Effector memory CD4-positive, alpha-beta T cell (primary cell): ENCODE measurements around the gene NLRC5.
"Not testable (repeated sequence)": the region's sequence is repeated elsewhere in the genome, so short reads cannot be mapped to it uniquely, and the experiment has no call there.

Source experiments
- DNase-seq, 3 donors: peaks; one replicate each; pipeline ENCODE4 v3.0.0-alpha.2; 2020
- H3K27ac ChIP-seq: 2 replicates; pipeline ENCODE4 v1.7.0; 2013; ENCODE audit warnings: mild to moderate bottlenecking, low read length, moderate library complexity; ENCODE audit not compliant: insufficient read depth, poor library complexity, severe bottlenecking
- H3K27me3 ChIP-seq: replicated peaks from 2 replicates; pipeline ENCODE4 v1.7.0; 2013; ENCODE audit warnings: mild to moderate bottlenecking, low read length; ENCODE audit not compliant: insufficient read depth, control insufficient read depth, poor library complexity, severe bottlenecking
- H3K36me3 ChIP-seq: 2 replicates; pipeline ENCODE4 v1.7.0; 2013; ENCODE audit warnings: mild to moderate bottlenecking, low read length, moderate library complexity; ENCODE audit not compliant: control insufficient read depth, insufficient read depth
- H3K4me1 ChIP-seq: 2 replicates; pipeline ENCODE4 v1.7.0; 2013; ENCODE audit warnings: low read length, mild to moderate bottlenecking; ENCODE audit not compliant: control insufficient read depth, insufficient read depth, poor library complexity, severe bottlenecking
- H3K4me3 ChIP-seq: 2 replicates; pipeline ENCODE4 v1.7.0; 2013; ENCODE audit warnings: low read length, low read depth, mild to moderate bottlenecking; ENCODE audit not compliant: insufficient read depth, poor library complexity, severe bottlenecking
- H3K9me3 ChIP-seq: 2 replicates; pipeline ENCODE4 v1.7.0; 2013; ENCODE audit warnings: mild to moderate bottlenecking, low read length, moderate library complexity; ENCODE audit not compliant: control insufficient read depth

Gene NLRC5

DNA sequence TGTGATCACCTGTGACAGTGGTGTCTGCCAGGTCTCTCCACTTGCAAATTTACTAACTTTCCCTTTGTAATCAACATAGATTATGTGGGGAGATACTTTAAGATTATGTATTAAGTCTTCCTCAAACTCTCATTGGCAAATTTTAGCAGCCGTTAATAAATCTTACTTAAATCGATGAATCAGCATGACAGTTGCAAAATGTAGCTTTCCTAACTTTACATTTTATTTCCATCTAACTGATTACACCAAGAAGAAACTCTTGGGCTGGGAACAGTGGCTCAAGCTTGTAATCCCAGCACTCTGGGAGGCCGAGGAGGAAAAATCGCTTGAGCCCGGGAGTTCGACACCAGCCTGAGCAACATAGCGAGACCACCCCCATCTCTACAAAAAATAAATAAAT lies 79.7 kb downstream of the NLRC5 start:
- H3K4me3 ChIP-seq: no peak overlapping the region
- no peak for DNase-seq
- H3K27ac ChIP-seq: no peak overlapping the region
- H3K36me3 ChIP-seq: peaks cover 73% of the 10 kb centered on the region
- H3K4me1 ChIP-seq: no peaks in the 10 kb centered on the region
- no peaks in the 10 kb centered on the region for H3K9me3 ChIP-seq
- H3K27me3 ChIP-seq: no peaks in the 10 kb centered on the region

DNA sequence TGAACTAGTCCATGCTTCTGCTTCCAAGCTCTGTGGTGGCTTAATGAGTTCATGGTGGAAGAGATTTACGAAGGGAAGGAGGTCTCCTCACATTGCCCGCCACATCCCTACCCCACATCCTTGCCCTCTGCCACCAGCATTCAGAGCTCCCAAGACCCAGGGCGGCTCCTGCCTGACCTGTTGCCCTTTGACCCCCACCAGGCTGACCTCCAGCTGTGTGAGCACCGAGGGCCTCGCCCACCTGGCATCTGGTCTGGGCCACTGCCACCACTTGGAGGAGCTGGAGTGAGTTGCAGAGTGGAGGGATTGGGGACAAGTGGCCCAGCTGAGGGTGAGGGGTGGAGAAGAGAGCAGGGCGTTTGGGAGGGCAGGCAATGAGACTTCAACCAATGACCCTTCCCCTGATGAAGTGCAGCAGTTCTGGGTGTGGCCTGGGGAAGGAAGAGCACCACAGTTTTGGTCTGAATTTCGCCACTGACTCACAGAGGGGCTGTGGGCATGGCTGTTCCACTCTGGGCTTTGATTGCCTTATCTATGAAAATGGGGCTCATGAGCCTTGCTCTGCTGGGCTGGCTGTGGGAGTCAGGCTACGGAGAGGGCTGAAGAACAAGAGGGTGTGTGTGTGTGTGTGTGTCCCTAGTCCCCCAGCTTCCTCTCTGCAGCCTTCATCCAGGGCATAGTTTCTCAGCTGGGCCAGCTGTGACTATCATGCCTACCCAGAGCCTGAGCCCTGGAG lies 80.4 kb downstream of the NLRC5 start:
- no peak overlapping the region for H3K27ac ChIP-seq
- no peak overlapping the region for H3K4me3 ChIP-seq
- H3K4me1 ChIP-seq: no peaks in the 10 kb centered on the region
- no peak for DNase-seq
- H3K27me3 ChIP-seq: no peaks in the 10 kb centered on the region
- no peaks in the 10 kb centered on the region for H3K9me3 ChIP-seq
- H3K36me3 ChIP-seq: peaks cover 80% of the 10 kb centered on the region

DNA sequence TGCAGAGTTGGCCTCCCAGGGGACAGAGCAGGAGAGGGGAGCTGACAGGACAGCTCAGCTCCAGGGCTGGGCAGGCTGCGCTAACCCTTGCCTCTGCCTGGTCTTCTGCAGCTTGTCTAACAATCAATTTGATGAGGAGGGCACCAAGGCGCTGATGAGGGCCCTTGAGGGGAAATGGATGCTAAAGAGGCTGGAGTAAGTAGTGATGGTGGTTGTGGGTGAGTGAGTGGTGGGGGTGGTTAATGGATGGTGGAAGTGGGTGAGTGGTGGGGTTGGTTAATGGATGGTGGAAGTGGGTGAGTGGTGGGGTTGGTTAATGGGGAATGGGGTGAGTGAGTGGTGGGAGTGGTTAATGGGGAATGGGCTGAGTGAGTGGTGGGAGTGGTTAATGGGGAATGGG lies 81.1 kb downstream of the NLRC5 start:
- DNase-seq: no peak
- H3K27ac ChIP-seq: peak overlapping the region; percentile 28
- no peak overlapping the region for H3K4me3 ChIP-seq
- no peaks in the 10 kb centered on the region for H3K27me3 ChIP-seq
- peaks cover 80% of the 10 kb centered on the region for H3K36me3 ChIP-seq
- no peaks in the 10 kb centered on the region for H3K9me3 ChIP-seq
- H3K4me1 ChIP-seq: no peaks in the 10 kb centered on the region

- H3K27ac ChIP-seq: peak overlapping the region; percentile 28
Measured at GRCh38 chr16:57071081-57071732, 81.8 kb downstream of the NLRC5 start.

GRCh38 chr16:57071831-57072582 lies 82.7 kb downstream of the NLRC5 start:
- Histone ChIP-seq H3K36me3 (peaks cover 84% of the 10 kb centered on the region), H3K27me3 (no peaks in the 10 kb centered on the region), H3K9me3 (no peaks in the 10 kb centered on the region), H3K4me1 (no peaks in the 10 kb centered on the region), H3K27ac (no peak overlapping the region), H3K4me3 (no peak overlapping the region)
- no peak for DNase-seq

More at GRCh38 chr16:57071081-57071732, 81.8 kb downstream of the NLRC5 start:
- H3K4me3 ChIP-seq, H3K27me3 ChIP-seq, H3K9me3 ChIP-seq, DNase-seq, H3K4me1 ChIP-seq: not testable (repeated sequence)
- peaks cover 84% of the 10 kb centered on the region for H3K36me3 ChIP-seq

- Histone ChIP-seq H3K27me3 (no peaks in the 10 kb centered on the region), H3K9me3 (no peaks in the 10 kb centered on the region), H3K36me3 (peaks cover 85% of the 10 kb centered on the region), H3K27ac (no peak overlapping the region), H3K4me1 (no peaks in the 10 kb centered on the region), H3K4me3 (no peak overlapping the region)
- no peak for DNase-seq
Measured at GRCh38 chr16:57072616-57073275, 83.4 kb downstream of the NLRC5 start.

- H3K36me3 ChIP-seq: peaks cover 91% of the 10 kb centered on the region
- no peaks in the 10 kb centered on the region for H3K27me3 ChIP-seq
- no peak for DNase-seq
- H3K4me3 ChIP-seq: no peak overlapping the region
- H3K4me1 ChIP-seq: no peaks in the 10 kb centered on the region
- H3K9me3 ChIP-seq: no peaks in the 10 kb centered on the region
- H3K27ac ChIP-seq: no peak overlapping the region
Measured at GRCh38 chr16:57077714-57078113, 88.4 kb downstream of the NLRC5 start.

DNA sequence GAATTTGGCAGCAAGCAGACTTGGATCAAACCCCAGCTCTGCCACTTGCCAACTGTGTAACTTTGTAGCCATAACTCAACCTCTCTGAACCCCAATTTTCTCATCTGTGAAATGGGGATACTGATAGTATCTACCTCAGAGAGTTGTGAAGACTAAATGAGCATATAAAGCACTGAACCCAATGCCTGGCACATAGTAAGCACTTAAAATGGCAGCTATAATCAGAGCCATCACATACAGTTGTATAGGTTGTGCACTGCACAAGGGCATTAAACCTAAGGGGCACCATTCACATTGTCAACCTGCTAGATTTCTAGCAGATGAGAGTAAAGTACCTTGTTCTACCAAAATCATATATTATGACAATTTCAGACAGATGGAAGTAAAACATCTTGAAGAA lies 92.4 kb downstream of the NLRC5 start:
- DNase-seq: no peak
- no peak overlapping the region for H3K4me3 ChIP-seq
- H3K27me3 ChIP-seq: no peaks in the 10 kb centered on the region
- H3K9me3 ChIP-seq: no peaks in the 10 kb centered on the region
- peaks cover 65% of the 10 kb centered on the region for H3K36me3 ChIP-seq
- peaks cover 4% of the 10 kb centered on the region for H3K4me1 ChIP-seq
- no peak overlapping the region for H3K27ac ChIP-seq

DNA sequence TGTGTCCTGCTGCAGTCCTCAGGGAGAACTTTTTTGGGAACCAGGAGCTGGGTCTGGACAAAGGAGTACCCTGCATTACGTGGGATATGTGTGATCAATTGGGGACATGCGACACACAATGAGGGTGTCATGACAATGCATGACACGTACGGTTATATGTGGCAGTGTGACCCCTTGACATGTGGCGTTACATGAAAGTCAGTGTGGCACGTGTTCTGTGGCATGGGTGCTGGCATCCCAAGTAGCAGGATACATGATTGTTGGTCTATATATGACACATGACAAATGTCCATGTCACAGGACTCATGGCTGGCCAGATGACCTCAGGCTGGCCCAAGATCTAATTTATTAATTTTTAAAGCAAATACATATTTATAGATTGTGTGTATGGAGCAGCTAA lies 93.3 kb downstream of the NLRC5 start:
- peaks cover 4% of the 10 kb centered on the region for H3K4me1 ChIP-seq
- H3K9me3 ChIP-seq: no peaks in the 10 kb centered on the region
- H3K27ac ChIP-seq: no peak overlapping the region
- no peak overlapping the region for H3K4me3 ChIP-seq
- peaks cover 56% of the 10 kb centered on the region for H3K36me3 ChIP-seq
- no peak for DNase-seq
- H3K27me3 ChIP-seq: no peaks in the 10 kb centered on the region
